Activated T-helper 2 cell treated with anti-CD3 and anti-CD28 coated beads, Interferon-gamma antibody, Interleukin-2, Interleukin-4, amounts not matched to agents 10 μg/mL and 5 μg/mL and 100 μg/mL, durations not matched to agents 14 hours and 24 hours and 36 hours (primary cell): Measurements from ENCODE around the gene DCDC2C. TPM values are rescaled to one million over a fixed set of nuclear protein-coding genes. Genes with fewer than 3 reads are reported as not detected.

Experiments used
- DNase-seq: peaks from one replicate; pipeline ENCODE4 v3.0.0; 2021; ENCODE audit warnings: low spot score
- H3K27ac Mint-ChIP-seq: one replicate; pipeline ENCODE4 v1.8.0; 2021; ENCODE audit warnings: mixed read lengths
- H3K27me3 Mint-ChIP-seq: one replicate; pipeline ENCODE4 v1.8.0; 2021; ENCODE audit warnings: low read depth, mixed read lengths
- H3K36me3 Mint-ChIP-seq: one replicate; pipeline ENCODE4 v1.8.0; 2021; ENCODE audit warnings: low read depth, mixed read lengths
- H3K4me1 Mint-ChIP-seq: one replicate; pipeline ENCODE4 v1.8.0; 2021; ENCODE audit warnings: low read depth, mixed read lengths
- H3K4me3 Mint-ChIP-seq: one replicate; pipeline ENCODE4 v1.8.0; 2021; ENCODE audit warnings: low read depth, mild to moderate bottlenecking, moderate library complexity, mixed read lengths
- H3K9me3 Mint-ChIP-seq: one replicate; pipeline ENCODE4 v1.8.0; 2021; ENCODE audit warnings: mixed read lengths
- intact Hi-C: fragments of 100-400 bp; cut with micrococcal nuclease; formaldehyde crosslinking; loops from one replicate; pipeline ENCODE4 v1.15.1; 2023
- total RNA-seq: library from RNA; stranded (reverse); gene quantifications from 2 replicates; pipeline ENCODE4 v1.2.3, GENCODE V29; 2022

DCDC2C gene
- total RNA-seq, 1 donor from 2014 or later, result not detected

- H3K4me3 Mint-ChIP-seq, result no peak overlapping the region
- no peaks in the 10 kb centered on the region for H3K4me1 Mint-ChIP-seq
- no peak for DNase-seq
- no peaks in the 10 kb centered on the region for H3K27me3 Mint-ChIP-seq
- H3K27ac Mint-ChIP-seq, result no peak overlapping the region
- intact Hi-C loops, result no loop called here
- no peaks in the 10 kb centered on the region for H3K36me3 Mint-ChIP-seq
- no peaks in the 10 kb centered on the region for H3K9me3 Mint-ChIP-seq
These were observed 44.5 kb downstream of the DCDC2C start for GRCh38 chr2:3747826-3748225.

- intact Hi-C loops, result no loop called here
- DNase-seq, result no peak
- Mint-ChIP-seq H3K9me3 (no peaks in the 10 kb centered on the region), H3K4me1 (no peaks in the 10 kb centered on the region), H3K4me3 (no peak overlapping the region), H3K27ac (no peak overlapping the region), H3K27me3 (no peaks in the 10 kb centered on the region), H3K36me3 (no peaks in the 10 kb centered on the region)
These were observed 45.8 kb downstream of the DCDC2C start for GRCh38 chr2:3749201-3749600.

- intact Hi-C loops, result no loop called here
- Mint-ChIP-seq H3K27ac (no peak overlapping the region), H3K36me3 (no peaks in the 10 kb centered on the region), H3K27me3 (no peaks in the 10 kb centered on the region), H3K4me1 (no peaks in the 10 kb centered on the region), H3K9me3 (peaks cover 12% of the 10 kb centered on the region), H3K4me3 (no peak overlapping the region)
- no peak for DNase-seq
These were observed 47.9 kb downstream of the DCDC2C start for GRCh38 chr2:3751251-3751650.

GRCh38 chr2:3751806-3752205, 48.4 kb downstream of the DCDC2C start:
- intact Hi-C loops, result no loop called here

GRCh38 chr2:3752376-3752775, 49.0 kb downstream of the DCDC2C start:
- H3K4me3 Mint-ChIP-seq, result no peak overlapping the region
- intact Hi-C loops, result no loop called here
- H3K27me3 Mint-ChIP-seq, result no peaks in the 10 kb centered on the region
- H3K36me3 Mint-ChIP-seq, result no peaks in the 10 kb centered on the region
- DNase-seq, result no peak
- H3K27ac Mint-ChIP-seq, result no peak overlapping the region
- peaks cover 12% of the 10 kb centered on the region for H3K9me3 Mint-ChIP-seq
- H3K4me1 Mint-ChIP-seq, result no peaks in the 10 kb centered on the region

More at GRCh38 chr2:3751806-3752205, 48.4 kb downstream of the DCDC2C start:
- peaks cover 12% of the 10 kb centered on the region for H3K9me3 Mint-ChIP-seq
- H3K4me3 Mint-ChIP-seq, result no peak overlapping the region
- no peaks in the 10 kb centered on the region for H3K27me3 Mint-ChIP-seq
- no peaks in the 10 kb centered on the region for H3K4me1 Mint-ChIP-seq
- no peak for DNase-seq
- H3K27ac Mint-ChIP-seq, result no peak overlapping the region
- H3K36me3 Mint-ChIP-seq, result no peaks in the 10 kb centered on the region

- intact Hi-C loops, result no loop called here
- no peak overlapping the region for H3K27ac Mint-ChIP-seq
- no peak overlapping the region for H3K4me3 Mint-ChIP-seq
- DNase-seq, result no peak
- H3K4me1 Mint-ChIP-seq, result no peaks in the 10 kb centered on the region
- no peaks in the 10 kb centered on the region for H3K36me3 Mint-ChIP-seq
- H3K27me3 Mint-ChIP-seq, result no peaks in the 10 kb centered on the region
- H3K9me3 Mint-ChIP-seq, result peaks cover 12% of the 10 kb centered on the region
These were observed 50.2 kb downstream of the DCDC2C start for GRCh38 chr2:3753561-3753960.

GRCh38 chr2:3754280-3754679, 50.9 kb downstream of the DCDC2C start:
- Mint-ChIP-seq H3K27me3 (no peaks in the 10 kb centered on the region), H3K36me3 (no peaks in the 10 kb centered on the region), H3K4me1 (no peaks in the 10 kb centered on the region), H3K4me3 (no peak overlapping the region), H3K27ac (no peak overlapping the region), H3K9me3 (peaks cover 12% of the 10 kb centered on the region)
- no peak for DNase-seq
- intact Hi-C loops, result no loop called here

GRCh38 chr2:3754795-3755194, 51.4 kb downstream of the DCDC2C start:
- H3K36me3 Mint-ChIP-seq, result no peaks in the 10 kb centered on the region
- H3K4me1 Mint-ChIP-seq, result no peaks in the 10 kb centered on the region
- no peak overlapping the region for H3K27ac Mint-ChIP-seq
- H3K27me3 Mint-ChIP-seq, result no peaks in the 10 kb centered on the region
- no peak for DNase-seq
- H3K9me3 Mint-ChIP-seq, result peaks cover 12% of the 10 kb centered on the region
- intact Hi-C loops, result no loop called here
- no peak overlapping the region for H3K4me3 Mint-ChIP-seq

- Mint-ChIP-seq H3K27ac (no peak overlapping the region), H3K36me3 (no peaks in the 10 kb centered on the region), H3K4me3 (no peak overlapping the region), H3K9me3 (peaks cover 12% of the 10 kb centered on the region), H3K27me3 (no peaks in the 10 kb centered on the region), H3K4me1 (no peaks in the 10 kb centered on the region)
- DNase-seq, result no peak
- intact Hi-C loops, result no loop called here
These were observed 51.9 kb downstream of the DCDC2C start for GRCh38 chr2:3755277-3755676.

- intact Hi-C loops, result no loop called here
- no peaks in the 10 kb centered on the region for H3K27me3 Mint-ChIP-seq
These were observed 52.9 kb downstream of the DCDC2C start for GRCh38 chr2:3756306-3756705.

GRCh38 chr2:3758906-3759305, 55.5 kb downstream of the DCDC2C start:
- Mint-ChIP-seq H3K27me3 (no peaks in the 10 kb centered on the region), H3K4me1 (no peaks in the 10 kb centered on the region), H3K4me3 (no peak overlapping the region), H3K27ac (no peak overlapping the region), H3K36me3 (no peaks in the 10 kb centered on the region), H3K9me3 (peaks cover 12% of the 10 kb centered on the region)
- intact Hi-C loops, result no loop called here
- DNase-seq, result no peak

More at GRCh38 chr2:3756306-3756705, 52.9 kb downstream of the DCDC2C start:
- H3K4me3 Mint-ChIP-seq, result no peak overlapping the region
- peaks cover 12% of the 10 kb centered on the region for H3K9me3 Mint-ChIP-seq
- no peaks in the 10 kb centered on the region for H3K36me3 Mint-ChIP-seq
- no peak overlapping the region for H3K27ac Mint-ChIP-seq
- DNase-seq, result no peak
- H3K4me1 Mint-ChIP-seq, result no peaks in the 10 kb centered on the region

- Mint-ChIP-seq H3K4me1 (no peaks in the 10 kb centered on the region), H3K4me3 (no peak overlapping the region), H3K27ac (no peak overlapping the region), H3K9me3 (peaks cover 12% of the 10 kb centered on the region), H3K27me3 (no peaks in the 10 kb centered on the region), H3K36me3 (no peaks in the 10 kb centered on the region)
- intact Hi-C loops, result no loop called here
- DNase-seq, result no peak
These were observed 56.0 kb downstream of the DCDC2C start for GRCh38 chr2:3759331-3759730.

- H3K4me1 Mint-ChIP-seq, result no peaks in the 10 kb centered on the region
- no peaks in the 10 kb centered on the region for H3K36me3 Mint-ChIP-seq
- intact Hi-C loops, result no loop called here
- no peak overlapping the region for H3K27ac Mint-ChIP-seq
- no peak overlapping the region for H3K4me3 Mint-ChIP-seq
- DNase-seq, result no peak
- no peaks in the 10 kb centered on the region for H3K27me3 Mint-ChIP-seq
- H3K9me3 Mint-ChIP-seq, result peaks cover 10% of the 10 kb centered on the region
These were observed 56.4 kb downstream of the DCDC2C start for GRCh38 chr2:3759761-3760160.

- intact Hi-C loops, result no loop called here
- no peak for DNase-seq
- H3K27me3 Mint-ChIP-seq, result no peaks in the 10 kb centered on the region
These were observed 57.9 kb downstream of the DCDC2C start for GRCh38 chr2:3761272-3761671.

More at GRCh38 chr2:3761272-3761671, 57.9 kb downstream of the DCDC2C start:
- Mint-ChIP-seq H3K4me3 (no peak overlapping the region), H3K9me3 (no peaks in the 10 kb centered on the region), H3K36me3 (no peaks in the 10 kb centered on the region), H3K4me1 (no peaks in the 10 kb centered on the region), H3K27ac (no peak overlapping the region)
